HEK293 (cell line): Measurements from ENCODE around the gene EPHA6.

Experiments used
- CTCF ChIA-PET: fragments of 350-600 bp; formaldehyde crosslinking; extraction: SDS; loops from one replicate; lab custom pipeline; 2021; ENCODE audit warnings: antibody characterized with exemption; lab: Yijun Ruan, JAX
- POLR2A ChIA-PET: fragments of 300-600 bp; formaldehyde crosslinking; extraction: SDS; loops from one replicate; lab custom pipeline; 2020; ENCODE audit warnings: antibody characterized with exemption, inconsistent platforms; lab: Yijun Ruan, JAX
- H3K27ac ChIP-seq: fragments of 200-500 bp; sonication (Bioruptor generic); 2 replicates; pipeline ENCODE4 v1.5.1; 2014; ENCODE audit warnings: low read depth, low read length, control low read depth, inconsistent platforms; ENCODE audit errors: extremely low read depth
- H3K36me3 ChIP-seq, 2 experiments: fragments of 200-500 bp in 1 of 2; sonication (Bioruptor generic) in 1 of 2; 1 replicate in 1 of 2; 2 replicates in 1 of 2; pipeline ENCODE4 v1.5.1; 2014 to 2017; ENCODE audit warnings: inconsistent platforms in 2 of 2, low read length in 2 of 2; ENCODE audit not compliant: control insufficient read depth in 2 of 2, insufficient read depth in 1 of 2
- H3K4me1 ChIP-seq: fragments of 200-500 bp; sonication (Bioruptor generic); 2 replicates; pipeline ENCODE4 v1.5.1; 2014; ENCODE audit warnings: mild to moderate bottlenecking, low read length, inconsistent platforms; ENCODE audit not compliant: control insufficient read depth, insufficient read depth
- H3K4me3 ChIP-seq: 2 replicates; pipeline ENCODE4 v1.5.1; 2011; ENCODE audit warnings: low read depth, mild to moderate bottlenecking, control low read depth, low read length, moderate library complexity
- H3K9me3 ChIP-seq: fragments of 200-500 bp; sonication (Bioruptor generic); 2 replicates; pipeline ENCODE4 v1.5.1; 2014; ENCODE audit warnings: low read depth, low read length, inconsistent platforms; ENCODE audit not compliant: control insufficient read depth, insufficient read depth
- BCL11B ChIP-seq: fragments of 450-650 bp; formaldehyde crosslinking; IDR thresholded peaks from 2 replicates; pipeline ENCODE4 v1.5.1; 2016; ENCODE audit warnings: low read depth, missing biosample characterization, missing genetic modification characterization
- REPIN1 ChIP-seq: fragments of 450-650 bp; formaldehyde crosslinking; IDR thresholded peaks from 2 replicates; pipeline ENCODE4 v1.5.1; 2017; ENCODE audit warnings: missing biosample characterization, missing genetic modification characterization, low read depth
- ZFHX2 ChIP-seq: fragments of 450-650 bp; formaldehyde crosslinking; conservative IDR thresholded peaks from 2 replicates; pipeline ENCODE4 v1.5.1; 2016; ENCODE audit warnings: missing biosample characterization, missing genetic modification characterization
- ZIC2 ChIP-seq: fragments of 450-650 bp; formaldehyde crosslinking; IDR thresholded peaks from 2 replicates; pipeline ENCODE4 v1.5.1; 2016; ENCODE audit warnings: missing biosample characterization, missing genetic modification characterization
- ZNF132 ChIP-seq: fragments of 450-650 bp; formaldehyde crosslinking; IDR thresholded peaks from 2 replicates; pipeline ENCODE4 v1.5.1; 2017; ENCODE audit warnings: missing biosample characterization, missing genetic modification characterization, borderline replicate concordance
- ZNF426 ChIP-seq: fragments of 450-650 bp; formaldehyde crosslinking; IDR thresholded peaks from 2 replicates; pipeline ENCODE4 v1.5.1; 2017; ENCODE audit warnings: missing biosample characterization, missing genetic modification characterization, mild to moderate bottlenecking, inconsistent platforms, moderate library complexity
- ZNF48 ChIP-seq: fragments of 450-650 bp; formaldehyde crosslinking; IDR thresholded peaks from 2 replicates; pipeline ENCODE4 v1.5.1; 2016; ENCODE audit warnings: missing biosample characterization, missing genetic modification characterization
- ZNF544 ChIP-seq: fragments of 450-650 bp; formaldehyde crosslinking; IDR thresholded peaks from 2 replicates; pipeline ENCODE4 v1.5.0; 2017; ENCODE audit warnings: missing biosample characterization, missing genetic modification characterization
- ZNF549 ChIP-seq: fragments of 450-650 bp; IDR thresholded peaks from 2 replicates; pipeline ENCODE4 v1.5.1; 2018; ENCODE audit warnings: missing biosample characterization, missing genetic modification characterization, mild to moderate bottlenecking, inconsistent platforms, moderate library complexity
- ZNF624 ChIP-seq: fragments of 450-650 bp; formaldehyde crosslinking; IDR thresholded peaks from 2 replicates; pipeline ENCODE4 v1.5.1; 2017; ENCODE audit warnings: missing biosample characterization, missing genetic modification characterization
- ZNF658 ChIP-seq: fragments of 450-650 bp; formaldehyde crosslinking; IDR thresholded peaks from 2 replicates; pipeline ENCODE4; 2016; ENCODE audit warnings: missing biosample characterization, missing genetic modification characterization
- ZNF843 ChIP-seq: fragments of 450-650 bp; formaldehyde crosslinking; IDR thresholded peaks from 2 replicates; pipeline ENCODE4 v1.5.1; 2016; ENCODE audit warnings: missing biosample characterization, missing genetic modification characterization
- TF ChIP-seq, protein P1 (sequence below): fragments of 450-650 bp; formaldehyde crosslinking; conservative IDR thresholded peaks from 2 replicates; pipeline ENCODE4 v1.5.1; 2016; ENCODE audit warnings: low read depth, missing biosample characterization, missing genetic modification characterization
- TF ChIP-seq, protein P2 (sequence below): IDR thresholded peaks from 2 replicates; pipeline ENCODE4 v1.6.1; 2011; ENCODE audit warnings: mild to moderate bottlenecking, low read depth, low read length, borderline replicate concordance
- TF ChIP-seq, protein P3 (sequence below): fragments of 450-650 bp; formaldehyde crosslinking; IDR thresholded peaks from 2 replicates; pipeline ENCODE4 v1.5.1; 2016; ENCODE audit warnings: missing biosample characterization, missing genetic modification characterization
- TF ChIP-seq, protein P4 (sequence below): fragments of 450-650 bp; formaldehyde crosslinking; IDR thresholded peaks from 2 replicates; pipeline ENCODE4; 2016; ENCODE audit warnings: missing biosample characterization, missing genetic modification characterization
- TF ChIP-seq, protein P5 (sequence below): fragments of 450-650 bp; formaldehyde crosslinking; IDR thresholded peaks from 2 replicates; pipeline ENCODE4 v1.5.1; 2016; ENCODE audit warnings: missing biosample characterization, missing genetic modification characterization

Gene EPHA6

DNA sequence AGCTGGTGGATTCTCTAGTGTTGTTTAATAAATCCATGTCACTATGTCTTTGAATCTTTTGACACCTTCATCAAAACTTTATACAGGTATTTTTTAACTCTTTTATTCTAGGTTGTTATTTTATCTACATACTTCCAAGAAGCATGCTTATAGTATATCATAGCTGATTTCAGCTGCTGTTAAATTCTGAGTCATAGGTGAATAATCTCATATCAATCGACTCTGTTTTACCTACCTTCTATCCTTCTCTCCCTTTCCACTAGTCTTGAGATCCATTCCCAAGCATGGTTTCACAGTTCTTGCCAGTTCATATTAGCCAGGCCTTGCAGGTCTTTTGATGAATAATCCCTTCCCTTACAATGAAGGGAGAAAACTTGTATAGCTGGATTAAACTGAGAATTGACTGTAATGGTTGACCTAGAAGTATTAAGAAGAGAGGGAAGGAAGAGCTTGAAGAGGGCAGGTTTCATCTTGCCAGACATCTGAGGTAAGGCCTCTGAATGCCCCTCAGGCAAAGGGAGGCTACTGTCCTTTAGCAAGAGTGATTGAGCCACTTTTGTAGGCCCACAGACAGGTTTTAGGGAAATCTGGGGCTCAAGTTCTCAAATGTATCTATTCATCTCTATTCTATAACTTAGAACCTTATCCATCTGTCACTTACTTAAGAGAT, 146.4 kb downstream of the EPHA6 start (continued):
- TF ChIP-seq, protein P1, sequence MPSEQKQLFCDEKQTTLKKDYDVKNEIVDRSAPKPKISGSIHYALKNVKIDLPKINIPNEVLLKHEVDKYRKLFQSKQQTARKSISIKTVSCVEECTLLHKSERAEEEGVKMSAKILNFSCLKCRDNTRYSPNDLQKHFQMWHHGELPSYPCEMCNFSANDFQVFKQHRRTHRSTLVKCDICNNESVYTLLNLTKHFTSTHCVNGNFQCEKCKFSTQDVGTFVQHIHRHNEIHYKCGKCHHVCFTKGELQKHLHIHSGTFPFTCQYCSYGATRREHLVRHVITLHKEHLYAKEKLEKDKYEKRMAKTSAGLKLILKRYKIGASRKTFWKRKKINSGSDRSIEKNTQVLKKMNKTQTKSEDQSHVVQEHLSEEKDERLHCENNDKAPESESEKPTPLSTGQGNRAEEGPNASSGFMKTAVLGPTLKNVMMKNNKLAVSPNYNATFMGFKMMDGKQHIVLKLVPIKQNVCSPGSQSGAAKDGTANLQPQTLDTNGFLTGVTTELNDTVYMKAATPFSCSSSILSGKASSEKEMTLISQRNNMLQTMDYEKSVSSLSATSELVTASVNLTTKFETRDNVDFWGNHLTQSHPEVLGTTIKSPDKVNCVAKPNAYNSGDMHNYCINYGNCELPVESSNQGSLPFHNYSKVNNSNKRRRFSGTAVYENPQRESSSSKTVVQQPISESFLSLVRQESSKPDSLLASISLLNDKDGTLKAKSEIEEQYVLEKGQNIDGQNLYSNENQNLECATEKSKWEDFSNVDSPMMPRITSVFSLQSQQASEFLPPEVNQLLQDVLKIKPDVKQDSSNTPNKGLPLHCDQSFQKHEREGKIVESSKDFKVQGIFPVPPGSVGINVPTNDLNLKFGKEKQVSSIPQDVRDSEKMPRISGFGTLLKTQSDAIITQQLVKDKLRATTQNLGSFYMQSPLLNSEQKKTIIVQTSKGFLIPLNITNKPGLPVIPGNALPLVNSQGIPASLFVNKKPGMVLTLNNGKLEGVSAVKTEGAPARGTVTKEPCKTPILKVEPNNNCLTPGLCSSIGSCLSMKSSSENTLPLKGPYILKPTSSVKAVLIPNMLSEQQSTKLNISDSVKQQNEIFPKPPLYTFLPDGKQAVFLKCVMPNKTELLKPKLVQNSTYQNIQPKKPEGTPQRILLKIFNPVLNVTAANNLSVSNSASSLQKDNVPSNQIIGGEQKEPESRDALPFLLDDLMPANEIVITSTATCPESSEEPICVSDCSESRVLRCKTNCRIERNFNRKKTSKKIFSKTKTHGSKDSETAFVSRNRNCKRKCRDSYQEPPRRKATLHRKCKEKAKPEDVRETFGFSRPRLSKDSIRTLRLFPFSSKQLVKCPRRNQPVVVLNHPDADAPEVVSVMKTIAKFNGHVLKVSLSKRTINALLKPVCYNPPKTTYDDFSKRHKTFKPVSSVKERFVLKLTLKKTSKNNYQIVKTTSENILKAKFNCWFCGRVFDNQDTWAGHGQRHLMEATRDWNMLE (tag by site-specific recombination): no peak
- TF ChIP-seq ZNF132 (tag by site-specific recombination): no peak
- TF ChIP-seq, protein P2, sequence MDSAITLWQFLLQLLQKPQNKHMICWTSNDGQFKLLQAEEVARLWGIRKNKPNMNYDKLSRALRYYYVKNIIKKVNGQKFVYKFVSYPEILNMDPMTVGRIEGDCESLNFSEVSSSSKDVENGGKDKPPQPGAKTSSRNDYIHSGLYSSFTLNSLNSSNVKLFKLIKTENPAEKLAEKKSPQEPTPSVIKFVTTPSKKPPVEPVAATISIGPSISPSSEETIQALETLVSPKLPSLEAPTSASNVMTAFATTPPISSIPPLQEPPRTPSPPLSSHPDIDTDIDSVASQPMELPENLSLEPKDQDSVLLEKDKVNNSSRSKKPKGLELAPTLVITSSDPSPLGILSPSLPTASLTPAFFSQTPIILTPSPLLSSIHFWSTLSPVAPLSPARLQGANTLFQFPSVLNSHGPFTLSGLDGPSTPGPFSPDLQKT: no peak
- TF ChIP-seq, protein P3, sequence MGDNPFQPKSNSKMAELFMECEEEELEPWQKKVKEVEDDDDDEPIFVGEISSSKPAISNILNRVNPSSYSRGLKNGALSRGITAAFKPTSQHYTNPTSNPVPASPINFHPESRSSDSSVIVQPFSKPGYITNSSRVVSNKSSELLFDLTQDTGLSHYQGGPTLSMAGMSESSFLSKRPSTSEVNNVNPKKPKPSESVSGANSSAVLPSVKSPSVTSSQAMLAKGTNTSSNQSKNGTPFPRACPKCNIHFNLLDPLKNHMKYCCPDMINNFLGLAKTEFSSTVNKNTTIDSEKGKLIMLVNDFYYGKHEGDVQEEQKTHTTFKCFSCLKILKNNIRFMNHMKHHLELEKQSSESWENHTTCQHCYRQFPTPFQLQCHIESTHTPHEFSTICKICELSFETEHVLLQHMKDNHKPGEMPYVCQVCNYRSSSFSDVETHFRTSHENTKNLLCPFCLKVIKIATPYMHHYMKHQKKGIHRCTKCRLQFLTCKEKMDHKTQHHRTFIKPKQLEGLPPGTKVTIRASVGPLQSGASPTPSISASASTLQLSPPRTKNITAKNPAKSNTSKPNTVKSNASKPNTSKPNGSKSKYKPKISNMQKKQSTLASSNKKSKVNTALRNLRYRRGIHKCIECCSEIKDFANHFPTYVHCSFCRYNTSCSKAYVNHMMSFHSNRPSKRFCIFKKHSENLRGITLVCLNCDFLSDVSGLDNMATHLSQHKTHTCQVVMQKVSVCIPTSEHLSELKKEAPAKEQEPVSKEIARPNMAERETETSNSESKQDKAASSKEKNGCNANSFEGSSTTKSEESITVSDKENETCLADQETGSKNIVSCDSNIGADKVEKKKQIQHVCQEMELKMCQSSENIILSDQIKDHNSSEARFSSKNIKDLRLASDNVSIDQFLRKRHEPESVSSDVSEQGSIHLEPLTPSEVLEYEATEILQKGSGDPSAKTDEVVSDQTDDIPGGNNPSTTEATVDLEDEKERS (tag by site-specific recombination): no peak
- no peak for TF ChIP-seq ZNF843 (tag by site-specific recombination)
- TF ChIP-seq ZNF658 (tag by site-specific recombination): no peak
- TF ChIP-seq ZNF549 (tag by site-specific recombination): no peak
- no peak for TF ChIP-seq ZNF624 (tag by site-specific recombination)
- TF ChIP-seq, protein P4, sequence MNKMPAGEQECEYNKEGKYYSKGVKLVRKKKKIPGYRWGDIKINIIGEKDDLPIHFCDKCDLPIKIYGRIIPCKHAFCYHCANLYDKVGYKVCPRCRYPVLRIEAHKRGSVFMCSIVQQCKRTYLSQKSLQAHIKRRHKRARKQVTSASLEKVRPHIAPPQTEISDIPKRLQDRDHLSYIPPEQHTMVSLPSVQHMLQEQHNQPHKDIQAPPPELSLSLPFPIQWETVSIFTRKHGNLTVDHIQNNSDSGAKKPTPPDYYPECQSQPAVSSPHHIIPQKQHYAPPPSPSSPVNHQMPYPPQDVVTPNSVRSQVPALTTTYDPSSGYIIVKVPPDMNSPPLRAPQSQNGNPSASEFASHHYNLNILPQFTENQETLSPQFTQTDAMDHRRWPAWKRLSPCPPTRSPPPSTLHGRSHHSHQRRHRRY: no peak
- no peak for TF ChIP-seq ZNF48 (tag by site-specific recombination)
- no peak for TF ChIP-seq REPIN1
- no peak for TF ChIP-seq ZFHX2 (tag by site-specific recombination)
- no peak for TF ChIP-seq ZNF426 (tag by site-specific recombination)
- TF ChIP-seq ZIC2 (tag by site-specific recombination): no peak
- TF ChIP-seq BCL11B: no peak

DNA sequence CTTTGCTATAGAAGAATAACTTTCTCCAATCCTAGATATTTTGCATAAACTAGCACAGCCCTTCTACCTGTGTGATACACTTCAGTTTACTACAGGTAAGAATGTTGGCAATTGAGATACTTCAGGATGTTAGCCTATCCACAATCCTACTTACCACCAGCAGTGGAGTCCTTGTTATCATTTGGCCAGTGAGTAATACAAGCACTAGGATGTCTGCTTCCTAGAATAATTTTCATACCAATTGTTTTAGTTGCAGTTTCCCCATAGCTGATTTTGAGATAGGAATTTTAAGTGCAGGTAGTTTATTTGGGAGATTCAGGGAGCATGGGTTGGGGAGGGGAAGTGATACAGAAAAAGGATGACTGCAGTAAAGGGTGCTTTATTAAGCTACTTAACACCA, 147.2 kb downstream of the EPHA6 start:
- no peaks in the 10 kb centered on the region for H3K4me1 ChIP-seq
- H3K36me3 ChIP-seq: no peaks in the 10 kb centered on the region
- no peak overlapping the region for H3K27ac ChIP-seq
- H3K4me3 ChIP-seq: no peak overlapping the region
- no peaks in the 10 kb centered on the region for H3K9me3 ChIP-seq
- CTCF ChIA-PET: no interaction called here
- no peak for TF ChIP-seq ZNF544
- TF ChIP-seq, protein P5, sequence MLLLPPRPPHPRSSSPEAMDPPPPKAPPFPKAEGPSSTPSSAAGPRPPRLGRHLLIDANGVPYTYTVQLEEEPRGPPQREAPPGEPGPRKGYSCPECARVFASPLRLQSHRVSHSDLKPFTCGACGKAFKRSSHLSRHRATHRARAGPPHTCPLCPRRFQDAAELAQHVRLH (tag by site-specific recombination): no peak
- POLR2A ChIA-PET: no interaction called here
